ENCODE data around the gene SMIM21. TPM values are rescaled to one million over a fixed set of nuclear protein-coding genes. Genes with fewer than 3 reads are reported as not detected.

The SMIM21 gene
- polyA plus RNA-seq, 1 donor (not counting 4 experiments of a cell fraction or from before 2014, with no cell fraction given), result not detected

DNA sequence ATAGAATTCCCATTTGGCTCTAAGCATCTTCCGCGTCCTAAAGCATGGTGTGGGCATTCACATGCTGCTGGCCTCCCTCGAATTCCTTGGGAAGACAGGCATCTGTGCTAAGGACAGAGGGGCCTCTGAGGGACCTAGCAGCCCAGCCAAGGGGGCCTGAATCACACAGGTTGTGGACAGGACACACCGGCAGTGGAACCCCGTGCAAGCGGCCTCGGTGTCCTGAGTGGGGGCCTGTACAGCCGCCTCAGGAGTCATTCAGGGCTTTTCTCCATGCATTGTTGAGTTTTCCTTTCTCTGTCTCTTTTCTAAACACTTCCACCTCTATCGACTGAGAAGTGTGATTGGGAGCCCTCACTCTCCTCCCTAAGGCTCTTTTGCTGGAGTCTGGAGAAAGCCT is 44.3 kb upstream of the SMIM21 start:
- H3K79me2 ChIP-seq (ENCODE audit: control insufficient read depth, insufficient read depth, low read length), result no peaks in the 10 kb centered on the region
- no peak overlapping the region for H2AFZ ChIP-seq (ENCODE audit: control insufficient read depth, low read length)
- H3K9me3 ChIP-seq (ENCODE audit: control insufficient read depth, low read depth, low read length), result no peaks in the 10 kb centered on the region
- FAIRE-seq (no peak), DNase-seq (ENCODE audit: low read depth, low spot score) (no peak)
- H3K27me3 ChIP-seq (ENCODE audit: control insufficient read depth, extremely low read depth, insufficient read depth, low read length), result no peaks in the 10 kb centered on the region
- no peak overlapping the region for H3K9ac ChIP-seq (ENCODE audit: control insufficient read depth, extremely low read depth, insufficient read depth, low read length)
- dilution Hi-C loops (cut with MboI; ENCODE audit: extremely low pct_ligation_motif_present, low sequenced_read_pairs), result no loop called here
- H3K4me2 ChIP-seq (ENCODE audit: control insufficient read depth, extremely low read depth, insufficient read depth, low read depth, low read length), result no peak overlapping the region
- H3K4me1 ChIP-seq (ENCODE audit: control insufficient read depth, extremely low read depth, insufficient read depth, low read length), result peaks cover 7% of the 10 kb centered on the region
- H3K9me1 ChIP-seq (ENCODE audit: control insufficient read depth, extremely low read depth, insufficient read depth, low read length), result no peaks in the 10 kb centered on the region
- no peak overlapping the region for H3K4me3 ChIP-seq (ENCODE audit: control insufficient read depth in 2 of 3, extremely low read depth in 1 of 3, insufficient read depth in 2 of 3, low read depth in 1 of 3, low read length in 3 of 3)
- no peaks in the 10 kb centered on the region for H3K36me3 ChIP-seq (ENCODE audit: control insufficient read depth in 2 of 2, extremely low read depth in 1 of 2, insufficient read depth in 2 of 2, low read length in 2 of 2)
- no peaks in the 10 kb centered on the region for H4K20me1 ChIP-seq (ENCODE audit: control insufficient read depth, extremely low read depth, insufficient read depth, low read length)
- H3K27ac ChIP-seq (ENCODE audit: control insufficient read depth, insufficient read depth, low read length), result no peak overlapping the region
- no peak for TF ChIP-seq EZH2 (IDR thresholded peaks at IDR 0.05; ENCODE audit: low read length)
- TF ChIP-seq, protein P1, sequence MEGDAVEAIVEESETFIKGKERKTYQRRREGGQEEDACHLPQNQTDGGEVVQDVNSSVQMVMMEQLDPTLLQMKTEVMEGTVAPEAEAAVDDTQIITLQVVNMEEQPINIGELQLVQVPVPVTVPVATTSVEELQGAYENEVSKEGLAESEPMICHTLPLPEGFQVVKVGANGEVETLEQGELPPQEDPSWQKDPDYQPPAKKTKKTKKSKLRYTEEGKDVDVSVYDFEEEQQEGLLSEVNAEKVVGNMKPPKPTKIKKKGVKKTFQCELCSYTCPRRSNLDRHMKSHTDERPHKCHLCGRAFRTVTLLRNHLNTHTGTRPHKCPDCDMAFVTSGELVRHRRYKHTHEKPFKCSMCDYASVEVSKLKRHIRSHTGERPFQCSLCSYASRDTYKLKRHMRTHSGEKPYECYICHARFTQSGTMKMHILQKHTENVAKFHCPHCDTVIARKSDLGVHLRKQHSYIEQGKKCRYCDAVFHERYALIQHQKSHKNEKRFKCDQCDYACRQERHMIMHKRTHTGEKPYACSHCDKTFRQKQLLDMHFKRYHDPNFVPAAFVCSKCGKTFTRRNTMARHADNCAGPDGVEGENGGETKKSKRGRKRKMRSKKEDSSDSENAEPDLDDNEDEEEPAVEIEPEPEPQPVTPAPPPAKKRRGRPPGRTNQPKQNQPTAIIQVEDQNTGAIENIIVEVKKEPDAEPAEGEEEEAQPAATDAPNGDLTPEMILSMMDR (optimal IDR thresholded peaks at IDR 0.05 in 1 of 3, IDR thresholded peaks at IDR 0.05 in 1 of 3, conservative IDR thresholded peaks at IDR 0.05 in 1 of 3; ENCODE audit: extremely low read depth in 1 of 3, insufficient read depth in 2 of 3, low read length in 3 of 3), result no peak

DNA sequence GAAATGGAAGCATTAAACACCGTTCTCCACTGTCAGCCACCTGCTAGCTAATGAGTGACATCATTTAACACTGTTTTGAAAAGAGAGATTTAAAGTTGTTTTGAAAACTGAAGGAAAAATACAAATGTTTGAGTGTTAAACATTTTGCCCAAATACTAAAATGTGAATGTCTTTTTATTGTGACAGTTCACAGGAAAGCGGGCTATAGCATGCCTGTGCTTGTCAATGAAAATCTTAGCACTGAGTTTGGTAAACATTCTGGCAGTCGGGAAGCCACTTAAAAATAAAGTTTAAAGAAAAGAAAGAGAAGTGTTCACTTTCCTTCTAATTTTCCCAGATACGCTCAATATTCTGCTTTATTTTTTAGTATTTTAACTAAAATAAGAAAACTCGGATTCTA is 40.3 kb upstream of the SMIM21 start:
- H3K79me2 ChIP-seq (ENCODE audit: control insufficient read depth, insufficient read depth, low read length), result no peaks in the 10 kb centered on the region
- peak overlapping the region; percentile 11 for H2AFZ ChIP-seq (ENCODE audit: control insufficient read depth, low read length)
- peaks cover 7% of the 10 kb centered on the region for H3K4me1 ChIP-seq (ENCODE audit: control insufficient read depth, extremely low read depth, insufficient read depth, low read length)
- no peaks in the 10 kb centered on the region for H3K36me3 ChIP-seq (ENCODE audit: control insufficient read depth in 2 of 2, extremely low read depth in 1 of 2, insufficient read depth in 2 of 2, low read length in 2 of 2)
- H4K20me1 ChIP-seq (ENCODE audit: control insufficient read depth, extremely low read depth, insufficient read depth, low read length), result no peaks in the 10 kb centered on the region
- dilution Hi-C loops (cut with MboI; ENCODE audit: extremely low pct_ligation_motif_present, low sequenced_read_pairs), result no loop called here
- H3K4me2 ChIP-seq (ENCODE audit: control insufficient read depth, extremely low read depth, insufficient read depth, low read depth, low read length), result peak overlapping the region; percentile 56
- DNase-seq (ENCODE audit: low read depth, low spot score) (no peak), FAIRE-seq (no peak)
- H3K9me1 ChIP-seq (ENCODE audit: control insufficient read depth, extremely low read depth, insufficient read depth, low read length), result no peaks in the 10 kb centered on the region
- H3K4me3 ChIP-seq (ENCODE audit: control insufficient read depth in 2 of 3, extremely low read depth in 1 of 3, insufficient read depth in 2 of 3, low read depth in 1 of 3, low read length in 3 of 3), result no peak overlapping the region
- H3K27ac ChIP-seq (ENCODE audit: control insufficient read depth, insufficient read depth, low read length), result no peak overlapping the region
- no peak overlapping the region for H3K9ac ChIP-seq (ENCODE audit: control insufficient read depth, extremely low read depth, insufficient read depth, low read length)
- H3K9me3 ChIP-seq (ENCODE audit: control insufficient read depth, low read depth, low read length), result no peaks in the 10 kb centered on the region
- H3K27me3 ChIP-seq (ENCODE audit: control insufficient read depth, extremely low read depth, insufficient read depth, low read length), result no peaks in the 10 kb centered on the region
- TF ChIP-seq, protein P1 (optimal IDR thresholded peaks at IDR 0.05 in 1 of 3, IDR thresholded peaks at IDR 0.05 in 1 of 3, conservative IDR thresholded peaks at IDR 0.05 in 1 of 3; ENCODE audit: extremely low read depth in 1 of 3, insufficient read depth in 2 of 3, low read length in 3 of 3), result no peak
- TF ChIP-seq EZH2 (IDR thresholded peaks at IDR 0.05; ENCODE audit: low read length), result no peak
